Measurements from ENCODE around the gene SPATA21.

The SPATA21 gene

DNA sequence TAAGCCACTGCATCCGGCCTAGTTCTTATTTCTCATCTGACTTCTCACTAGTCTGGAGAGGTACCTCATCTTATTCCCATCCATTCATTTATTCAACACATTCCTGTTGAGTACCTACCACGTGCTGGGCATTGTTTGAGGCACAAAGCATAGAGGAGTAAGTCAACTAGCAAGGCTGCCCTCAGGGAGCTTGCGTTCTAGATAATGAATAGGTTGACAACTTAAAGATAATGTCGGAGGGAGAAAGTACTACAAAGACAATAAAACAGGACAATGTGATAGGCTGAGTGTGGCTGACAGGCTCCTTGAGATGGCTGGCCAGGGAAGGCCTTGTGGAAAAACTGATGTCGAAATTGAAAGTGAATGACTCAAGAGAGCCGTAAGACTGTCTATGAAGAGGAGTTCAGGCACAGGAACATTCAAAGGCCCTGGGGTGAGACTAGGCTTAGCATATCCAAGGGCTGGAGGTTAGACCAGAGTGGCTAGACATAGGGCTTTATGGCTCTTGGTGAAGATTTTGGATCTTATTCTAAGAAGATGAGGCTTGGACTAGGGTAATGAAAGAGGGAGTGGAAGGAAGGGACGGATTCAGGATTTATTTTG, 18.3 kb downstream of the SPATA21 start:
- DNase-seq, result no peak

DNA sequence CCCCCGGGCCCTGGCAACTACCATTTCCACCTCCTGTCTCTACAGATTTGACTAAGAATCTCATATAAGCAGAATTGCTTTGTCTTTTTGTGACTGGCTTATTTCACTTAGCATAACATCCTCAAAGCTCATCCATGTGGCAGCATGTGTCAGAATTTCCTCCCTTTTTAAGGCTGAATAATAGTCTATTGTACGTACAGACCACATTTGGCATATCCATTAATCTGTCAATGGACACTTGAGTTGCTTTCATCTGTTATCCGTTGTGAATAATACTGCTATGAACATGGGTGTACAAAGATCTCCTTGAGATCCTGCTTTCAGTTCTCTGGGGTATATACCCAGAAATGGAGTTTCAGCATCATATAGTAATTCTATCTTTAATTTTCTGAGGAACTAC, 24.0 kb downstream of the SPATA21 start:
- DNase-seq, result no peak

DNA sequence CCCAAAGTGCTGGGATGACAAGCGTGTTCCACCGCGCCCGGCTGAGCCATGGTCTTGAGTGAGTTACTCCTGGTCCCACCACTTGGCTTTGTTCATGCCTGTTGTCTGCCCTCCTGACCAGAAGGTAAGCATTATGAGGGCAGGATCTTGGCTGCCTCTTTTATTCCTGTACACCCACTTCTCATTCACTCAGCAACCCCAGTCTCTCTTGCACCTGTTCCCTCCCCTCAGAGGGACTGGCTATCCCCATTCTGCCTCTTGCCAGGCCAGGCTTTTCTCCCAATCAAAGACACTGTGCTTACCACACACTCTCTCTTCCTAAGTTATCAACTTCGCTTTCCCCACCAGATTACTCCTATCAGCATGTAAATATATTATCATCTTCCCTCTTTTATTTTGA, 26.4 kb downstream of the SPATA21 start:
- no peak for DNase-seq

DNA sequence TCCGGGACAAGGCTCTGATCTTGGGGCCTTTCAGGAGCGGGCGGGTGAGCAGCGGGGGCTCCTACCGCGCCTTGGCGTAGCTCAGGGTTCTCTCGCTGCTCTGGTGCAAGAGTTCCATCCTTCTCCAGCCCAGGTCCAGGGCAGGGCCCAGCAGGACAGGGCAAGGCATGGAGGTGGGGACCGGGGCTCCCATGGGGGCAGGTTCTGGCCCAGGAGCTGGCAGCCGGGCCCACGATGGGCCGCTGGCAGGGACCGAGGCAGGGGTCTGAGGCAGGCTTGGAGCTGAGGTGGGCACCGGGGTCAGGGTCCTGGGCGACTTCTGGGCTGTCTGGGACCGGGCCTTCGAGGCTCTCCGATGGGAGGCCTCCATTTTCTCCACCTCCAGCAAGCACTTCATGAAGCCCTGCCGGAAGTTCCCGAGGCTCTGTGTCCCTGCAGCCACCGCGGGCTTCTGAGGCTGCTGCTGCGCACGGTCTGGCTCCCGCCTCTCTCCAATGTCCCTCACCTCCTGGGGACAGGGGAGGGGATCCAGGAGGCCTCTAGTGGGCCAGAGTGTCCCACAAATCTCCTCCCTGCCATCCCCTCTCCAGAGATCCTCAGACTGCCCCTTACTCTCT, 27.6 kb downstream of the SPATA21 start:
- DNase-seq, result no peak

DNA sequence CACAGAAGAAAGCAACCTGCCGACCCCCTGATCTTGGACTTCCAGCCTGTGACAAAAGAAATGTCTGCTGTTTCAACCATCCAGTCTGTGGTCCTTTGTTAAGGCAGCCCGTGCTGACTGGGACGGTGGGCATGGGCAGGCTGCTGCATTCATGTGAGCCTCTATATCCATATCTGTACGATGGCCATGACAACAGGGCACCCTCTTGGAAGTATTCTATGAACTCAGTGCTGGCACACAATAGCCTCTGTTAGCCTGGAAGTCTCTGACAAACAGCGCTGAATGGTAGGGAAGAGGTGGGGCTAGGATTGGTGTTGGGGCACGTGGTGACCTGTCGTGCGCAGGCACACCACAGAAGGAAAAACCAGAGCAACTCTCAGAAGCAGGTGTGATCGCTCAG, 30.4 kb downstream of the SPATA21 start:
- DNase-seq, result no peak

DNA sequence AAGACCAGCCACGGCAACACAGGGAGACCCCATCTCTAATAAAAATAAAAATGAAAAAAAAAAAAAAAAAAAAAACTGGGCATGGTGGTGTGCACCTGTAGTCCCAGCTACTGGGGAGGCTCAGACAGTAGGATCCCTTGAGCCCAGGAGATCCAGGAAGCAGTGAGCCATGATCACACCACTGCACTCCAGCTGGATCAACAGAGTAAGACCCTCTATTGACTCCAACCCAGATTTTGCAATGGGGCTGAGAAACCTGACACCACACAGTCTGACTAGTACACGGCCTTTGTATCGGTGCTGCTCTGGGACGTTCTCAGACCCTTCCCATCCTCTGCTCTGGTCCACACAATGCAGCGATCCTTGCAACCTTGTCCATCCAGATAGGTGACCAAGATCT, 31.8 kb downstream of the SPATA21 start:
- DNase-seq, result no peak

DNA sequence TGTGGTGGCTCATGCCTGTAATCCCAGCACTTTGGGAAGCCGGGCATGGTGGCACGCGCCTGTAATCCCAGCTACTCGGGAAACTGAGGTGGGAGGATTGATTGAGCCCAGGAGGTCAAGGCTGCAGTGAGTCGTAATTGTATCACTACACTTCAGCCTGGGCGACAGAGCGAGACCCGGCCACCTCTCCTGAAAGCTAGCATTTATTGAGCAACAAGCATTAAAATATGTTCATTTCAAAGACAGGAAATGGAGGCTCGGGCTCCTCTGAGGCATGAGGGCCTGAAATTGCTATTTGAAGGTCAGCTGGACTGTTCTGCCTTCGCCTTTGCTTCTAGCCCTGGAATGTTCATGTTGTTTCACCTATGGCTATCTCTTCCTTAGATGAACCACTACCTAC, 34.5 kb downstream of the SPATA21 start:
- DNase-seq, result no peak

DNA sequence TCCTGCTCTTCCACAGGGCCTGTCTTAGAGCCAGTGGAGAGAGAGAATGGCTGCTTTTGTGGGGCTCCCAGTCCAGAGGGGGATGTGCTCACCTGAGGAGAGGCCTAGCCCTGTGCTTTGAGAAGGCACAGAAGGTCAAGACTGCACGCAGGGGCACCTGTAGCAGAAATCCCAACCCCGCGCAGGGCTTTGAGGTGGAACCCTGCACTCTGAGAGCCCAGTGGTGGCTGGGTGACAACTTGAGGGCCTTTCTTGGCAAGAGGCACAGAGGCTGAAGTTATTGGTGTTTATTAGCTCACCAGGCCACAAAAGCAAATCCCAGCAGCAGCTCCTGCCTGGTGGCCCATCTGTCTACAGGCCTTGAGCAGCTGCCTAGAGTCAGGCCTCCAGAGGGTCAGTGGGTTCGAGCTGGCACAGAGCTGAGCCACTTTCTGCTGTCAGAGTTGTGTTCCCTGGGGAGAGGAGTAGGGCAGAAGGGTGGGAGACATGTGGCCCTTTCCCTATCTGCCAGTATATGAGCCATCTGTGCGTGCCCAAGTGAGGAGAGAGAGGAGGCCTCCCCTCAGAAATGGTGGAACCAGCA, 38.8 kb downstream of the SPATA21 start:
- no peak for DNase-seq

DNA sequence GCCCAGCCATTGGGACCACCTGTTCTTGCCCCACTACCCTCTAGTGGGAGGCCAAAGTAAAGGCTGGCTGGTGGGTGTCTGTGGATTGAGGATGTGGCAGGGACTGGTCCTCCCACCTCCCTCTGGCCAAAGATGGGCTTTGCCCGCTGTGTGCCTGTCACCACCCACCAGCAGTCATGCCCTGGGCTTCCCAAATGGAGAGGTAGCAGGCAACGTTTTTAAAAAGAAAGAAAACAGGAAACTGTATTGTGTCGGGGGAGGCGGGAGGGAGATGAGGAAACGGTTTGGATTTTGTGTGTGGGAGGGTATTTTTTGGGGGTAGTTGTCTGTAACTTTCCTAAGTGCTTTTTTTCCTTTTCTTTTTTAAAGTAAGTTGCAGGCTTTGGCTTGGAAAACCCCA, 40.1 kb downstream of the SPATA21 start:
- DNase-seq, result no peak

DNA sequence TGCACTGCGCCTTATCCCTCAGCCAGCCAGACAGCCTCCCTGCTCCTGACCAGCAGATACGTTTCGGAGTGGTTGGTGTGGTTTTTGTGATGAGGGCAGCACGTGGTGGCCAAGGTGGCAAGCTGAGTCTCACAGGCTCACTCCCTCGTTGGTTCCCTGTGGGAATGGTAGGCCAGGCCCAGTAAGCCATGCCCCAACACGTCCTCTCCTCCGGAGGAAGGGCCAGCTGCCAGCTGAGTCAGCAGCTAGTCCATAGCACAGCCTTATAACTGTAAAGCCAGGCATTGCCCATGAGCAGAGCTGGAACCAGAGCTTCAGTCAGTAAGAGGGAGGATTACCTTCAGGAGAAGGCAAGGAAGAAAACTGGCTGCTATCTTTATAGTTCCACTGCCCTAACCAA, 40.6 kb downstream of the SPATA21 start:
- no peak for DNase-seq

DNA sequence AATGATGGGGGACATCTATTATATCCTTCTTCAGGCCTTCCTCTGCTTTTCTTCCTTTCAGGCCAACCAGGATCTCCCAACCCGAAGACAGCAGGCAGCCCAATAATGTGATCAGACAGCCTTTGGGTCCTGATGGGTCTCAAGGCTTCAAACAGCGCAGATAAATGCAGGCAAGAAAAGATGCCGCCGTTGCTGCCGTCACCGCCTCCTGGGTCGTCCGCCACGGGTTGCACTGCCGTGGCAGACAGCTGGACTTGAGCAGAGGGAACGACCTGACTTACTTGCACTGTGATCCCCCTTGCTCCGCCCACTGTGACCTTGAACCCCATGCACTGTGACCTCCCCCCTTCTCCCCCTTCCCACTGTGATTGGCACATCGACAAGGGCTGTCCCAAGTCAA, 42.2 kb downstream of the SPATA21 start:
- DNase-seq, result no peak

DNA sequence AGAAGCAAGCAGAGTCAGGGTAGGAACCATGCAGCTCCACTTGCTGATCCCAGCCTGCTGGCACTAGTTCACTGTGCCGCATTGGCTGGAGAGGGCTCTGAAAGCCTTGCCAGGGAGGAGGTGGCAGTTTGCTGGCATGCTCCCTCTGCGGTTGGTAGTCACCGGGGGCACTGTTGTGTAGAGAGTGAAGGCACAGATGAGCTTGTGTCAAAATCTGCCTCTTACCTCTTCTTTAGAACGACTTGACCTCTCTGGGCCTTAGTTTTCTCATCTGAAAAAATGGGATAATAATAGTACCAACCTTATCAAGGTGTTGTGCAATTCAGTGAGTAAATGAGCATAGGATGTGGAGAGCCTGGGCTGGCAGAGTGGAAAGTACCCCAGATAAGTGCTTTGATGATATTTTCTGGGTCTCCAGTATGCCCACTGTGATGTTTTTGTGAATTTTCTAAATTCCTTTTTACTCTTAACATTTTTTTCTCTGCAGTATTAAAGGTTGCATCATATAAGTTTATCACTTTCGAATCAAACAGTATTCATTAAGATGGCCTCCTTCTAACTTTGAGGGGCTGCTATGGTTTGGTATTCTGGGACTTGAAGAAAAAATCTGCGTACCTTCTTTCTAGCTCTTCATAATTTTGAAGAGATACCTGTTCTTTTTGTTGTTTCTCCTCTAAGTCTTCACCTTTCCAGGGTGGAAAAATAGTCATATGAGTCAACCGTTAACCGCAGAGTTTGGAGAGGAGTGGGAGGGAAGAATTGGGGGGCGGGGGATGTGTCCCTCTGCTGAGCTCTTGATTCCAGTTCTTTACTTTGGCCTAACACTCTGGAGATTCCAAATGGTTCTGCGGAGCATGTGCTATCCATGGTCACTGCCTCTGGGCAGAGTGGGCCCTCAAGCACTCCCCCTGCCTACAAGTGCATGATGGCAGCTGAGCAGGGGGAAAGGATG, 43.4 kb downstream of the SPATA21 start:
- DNase-seq, result no peak

DNA sequence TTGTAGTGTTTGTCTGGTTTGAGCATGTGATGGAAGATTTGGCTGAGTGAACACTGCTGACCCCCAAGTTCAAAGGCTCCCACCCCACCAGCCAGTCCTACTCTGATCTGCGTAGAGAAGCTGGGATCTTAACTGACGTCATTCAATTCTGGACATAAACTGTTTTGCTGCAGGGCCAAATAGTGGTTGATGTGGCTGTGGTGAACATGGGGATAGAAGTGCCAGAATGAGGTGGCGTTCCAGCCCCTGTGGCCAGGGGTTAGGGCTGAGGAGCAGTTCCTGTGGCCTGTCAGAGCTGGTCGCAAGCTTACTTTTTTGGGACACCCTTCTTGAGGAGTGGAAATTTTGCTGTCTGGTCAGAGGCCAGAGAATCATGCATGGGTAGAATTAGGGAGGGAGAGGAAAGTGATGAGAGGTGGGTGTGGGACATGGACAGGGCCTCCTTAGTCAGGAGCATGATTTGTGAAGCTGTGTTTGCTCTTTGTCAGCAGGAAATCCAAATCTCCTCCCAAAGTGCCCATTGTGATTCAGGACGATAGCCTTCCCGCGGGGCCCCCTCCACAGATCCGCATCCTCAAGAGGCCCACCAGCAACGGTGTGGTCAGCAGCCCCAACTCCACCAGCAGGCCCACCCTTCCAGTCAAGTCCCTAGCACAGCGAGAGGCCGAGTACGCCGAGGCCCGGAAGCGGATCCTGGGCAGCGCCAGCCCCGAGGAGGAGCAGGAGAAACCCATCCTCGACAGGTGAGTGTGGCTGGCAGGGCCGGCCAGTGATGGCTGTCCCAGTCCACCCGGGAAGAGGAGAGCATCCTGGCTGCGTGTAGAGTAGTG, 44.3 kb downstream of the SPATA21 start:
- no peak for DNase-seq

DNA sequence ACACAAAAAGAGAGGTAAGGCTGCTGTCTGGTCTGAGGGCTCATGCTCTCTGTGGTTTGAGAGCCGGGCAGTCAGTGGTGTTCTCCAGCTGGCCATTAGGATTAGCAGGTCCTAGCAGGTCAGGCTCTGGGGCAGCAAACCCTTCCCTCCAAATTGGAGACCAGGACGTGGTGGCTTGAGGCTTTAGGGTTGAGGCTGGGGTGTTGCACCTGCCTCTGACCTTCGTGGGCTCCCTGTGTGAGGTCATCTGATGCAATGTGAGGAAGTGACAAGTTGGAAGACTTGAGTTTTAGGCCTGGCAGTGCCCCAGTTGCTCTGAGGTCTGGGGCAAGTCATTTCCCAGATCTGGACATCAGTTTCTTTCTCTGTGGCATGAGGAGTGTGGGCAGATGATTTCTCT, 45.8 kb downstream of the SPATA21 start:
- no peak for DNase-seq

DNA sequence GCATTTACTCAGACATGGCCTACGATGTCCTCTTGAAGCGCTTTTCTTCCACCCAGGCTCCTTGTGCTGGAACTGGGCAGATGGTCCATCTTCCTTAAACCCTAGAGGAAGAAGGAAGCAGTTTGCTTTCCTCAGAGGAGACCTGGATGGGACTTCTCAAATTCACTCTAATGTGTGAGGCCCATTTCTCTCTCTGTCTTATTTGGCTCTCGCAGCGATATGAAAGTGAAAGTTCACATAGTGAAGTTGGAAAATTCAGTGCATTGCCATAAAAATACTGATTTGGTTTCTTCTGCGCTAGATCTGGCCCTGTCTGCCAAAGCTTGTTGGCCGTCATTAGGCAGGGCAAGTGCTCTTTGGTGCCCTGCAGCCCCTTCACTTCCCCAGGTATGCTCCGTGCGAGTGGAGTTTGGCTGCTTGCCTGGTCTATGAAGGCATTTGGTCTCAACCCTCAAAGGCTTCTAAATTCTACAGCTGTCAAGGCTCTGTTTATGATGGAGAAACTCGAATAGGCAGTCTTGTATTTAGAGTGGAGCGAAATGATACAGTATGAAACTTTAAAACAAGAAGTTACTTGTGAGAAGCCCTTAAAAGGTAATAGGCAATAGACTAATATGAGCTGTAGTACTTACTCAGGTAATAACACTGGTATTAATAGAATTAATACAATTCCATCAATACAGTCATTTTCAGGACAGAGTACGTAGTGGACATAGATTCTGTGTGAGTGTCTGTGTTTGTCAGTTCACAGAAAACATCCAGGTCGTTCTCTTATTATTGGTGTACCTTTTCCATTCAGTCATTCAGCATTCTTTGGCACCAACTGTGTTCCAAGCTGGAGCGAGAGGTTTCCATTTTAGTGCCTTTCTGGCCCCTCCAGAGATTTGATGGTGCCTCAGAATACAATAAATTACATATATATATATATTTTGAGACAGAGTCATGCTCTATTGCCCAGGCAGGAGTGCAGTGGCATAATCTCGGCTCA, 49.7 kb downstream of the SPATA21 start:
- DNase-seq, result no peak

DNA sequence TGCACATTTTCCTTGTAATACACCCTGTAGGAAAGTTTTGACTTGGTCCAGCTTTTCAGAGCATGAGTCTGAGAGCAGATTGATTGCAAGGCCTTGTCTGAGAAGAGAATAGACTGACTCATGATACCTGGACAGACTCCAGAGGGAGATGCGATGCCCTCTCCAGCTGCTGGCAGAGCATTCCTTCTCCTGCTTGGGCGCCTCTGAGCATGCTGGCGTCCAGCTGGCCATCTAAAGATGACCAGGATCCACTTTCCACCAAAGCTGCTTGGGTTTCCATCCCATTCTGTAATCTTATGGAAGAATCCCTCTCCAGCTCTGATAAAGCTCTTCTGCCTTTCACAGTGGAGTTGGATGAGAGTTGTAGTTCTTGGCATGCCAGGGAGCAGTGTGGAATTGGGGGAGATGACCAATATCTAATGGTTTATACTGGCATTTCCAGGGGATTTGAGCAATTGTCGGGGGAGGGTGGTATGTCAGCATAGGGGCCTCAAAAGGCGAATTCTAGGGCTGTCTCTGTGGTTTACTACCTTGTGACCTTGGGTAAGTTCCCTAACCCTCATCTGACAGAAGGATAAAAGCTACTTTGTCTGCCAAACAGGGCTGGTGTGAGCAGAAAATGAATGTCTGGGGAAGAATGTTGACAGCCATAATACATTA, 50.6 kb downstream of the SPATA21 start:
- DNase-seq, result no peak

DNA sequence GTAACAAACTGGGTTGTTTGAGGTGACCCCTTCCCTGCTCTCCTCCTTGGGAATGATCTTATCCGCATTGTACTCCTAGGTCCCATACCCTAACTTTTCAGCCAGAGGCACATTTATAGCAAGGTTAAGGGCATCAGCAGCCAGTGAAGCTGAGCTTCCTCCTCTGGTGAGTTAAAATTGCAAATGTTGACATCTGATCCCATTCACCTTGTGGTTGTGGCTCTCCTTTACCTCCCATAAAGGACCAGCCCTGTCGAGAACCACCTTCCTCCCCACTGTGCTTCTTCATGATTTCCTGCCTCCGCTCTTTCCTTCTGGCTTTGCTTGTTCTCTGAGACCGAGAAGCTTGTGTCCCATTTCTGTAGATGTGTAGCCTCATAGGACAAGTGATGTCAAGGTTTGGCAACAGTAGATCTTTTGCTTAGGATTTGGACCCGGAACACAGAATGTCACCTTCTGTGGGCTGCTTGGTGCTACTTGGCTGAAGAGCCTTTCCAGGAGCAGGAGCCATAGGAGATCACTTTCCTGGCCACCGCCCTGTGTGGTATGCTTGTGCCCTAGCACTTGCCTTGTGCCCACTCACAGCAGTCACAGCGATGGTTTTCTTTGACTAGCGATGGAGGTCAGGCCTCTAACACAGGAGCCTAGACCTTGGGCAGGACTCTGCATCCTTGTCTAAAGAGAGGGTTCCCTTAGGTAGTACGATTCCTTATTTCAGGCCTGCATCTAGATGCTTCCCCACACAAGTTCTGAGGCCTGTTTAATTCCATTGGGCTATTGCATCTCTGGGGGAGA, 51.4 kb downstream of the SPATA21 start:
- DNase-seq, result no peak

DNA sequence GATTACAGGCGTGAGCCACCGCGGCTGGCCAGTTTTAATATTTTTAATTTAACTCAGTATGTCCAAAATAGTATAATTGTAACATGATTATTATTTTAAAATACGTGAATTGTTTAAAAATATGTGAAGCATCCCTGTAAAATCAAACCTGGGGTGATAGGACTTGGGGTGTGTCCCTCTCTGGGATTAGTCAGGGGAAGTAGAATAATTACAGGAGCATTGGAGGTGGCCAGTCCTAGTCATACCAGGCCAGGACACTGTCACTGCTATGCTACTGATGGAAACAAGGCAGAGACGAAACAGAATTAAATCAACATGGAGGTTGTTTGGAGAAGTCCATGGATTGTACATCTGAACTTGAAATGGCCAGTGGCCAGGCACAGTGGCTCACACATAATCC, 53.3 kb downstream of the SPATA21 start:
- DNase-seq, result no peak

DNA sequence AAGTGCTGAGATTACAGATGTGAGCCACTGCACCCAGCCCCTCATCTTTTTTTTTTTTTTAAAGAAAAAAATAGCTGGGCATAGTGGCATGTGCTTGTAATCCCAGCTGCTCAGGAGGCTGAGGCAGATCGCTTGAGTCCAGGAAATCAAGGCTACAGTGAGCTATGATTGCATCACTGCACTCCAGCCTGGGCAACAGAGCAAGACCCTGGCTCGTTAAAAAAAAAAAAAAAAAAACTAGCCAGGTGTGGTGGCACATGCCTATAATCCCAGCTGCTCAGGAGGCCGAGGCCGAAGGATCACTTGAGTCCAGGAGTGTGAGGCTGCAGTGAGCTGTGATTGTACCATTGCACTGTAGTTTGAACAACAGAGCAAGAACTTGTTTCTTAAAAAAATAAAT, 56.4 kb downstream of the SPATA21 start:
- no peak for DNase-seq

DNA sequence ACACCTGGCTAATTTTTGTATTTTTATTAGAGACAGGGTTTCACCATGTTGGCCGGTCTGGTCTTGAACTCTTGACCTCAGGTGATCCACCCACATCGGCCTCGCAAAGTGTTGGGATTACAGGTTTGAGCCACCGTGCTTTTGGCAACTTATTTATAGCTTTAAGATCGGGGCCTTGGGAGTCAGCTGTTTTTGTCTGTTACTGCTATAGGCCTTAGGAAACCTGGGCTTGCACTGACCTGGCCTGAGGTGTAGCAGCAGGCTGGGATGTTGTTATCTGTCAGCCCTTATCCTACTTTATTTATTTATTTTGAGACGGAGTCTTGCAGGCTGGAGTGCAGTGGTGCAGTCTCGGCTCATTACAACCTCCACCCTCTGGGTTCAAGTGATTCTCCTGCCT, 58.8 kb downstream of the SPATA21 start:
- DNase-seq, result no peak
